ENCODE measurements around the gene STX3.

GRCh38 chr11:59846556-59846955 is 91.4 kb downstream of the STX3 start:
- TF ChIP-seq CTCF (conservative IDR thresholded peaks at IDR 0.05; ENCODE audit: low read length) (no peak), EZH2phosphoT487 (IDR thresholded peaks at IDR 0.05; ENCODE audit: borderline replicate concordance) (no peak)
